HCT116 (cell line): Measurements from ENCODE around the gene TTLL4. TPM values are rescaled to one million over a fixed set of nuclear protein-coding genes. Genes with fewer than 3 reads are reported as not detected.

Source experiments
- ATAC-seq: fragments of 200-7000 bp; cut with Tn5 transposase; 2 replicates; pipeline ENCODE4 v1.9.1; 2020; ENCODE audit warnings: mild to moderate bottlenecking, moderate library complexity
- BruUV-seq: library from RNA; stranded (reverse); fragments of 400-500 nt; replicated peaks from 2 replicates; lab custom pipeline; 2021; lab: Mats Ljungman, UMichigan
- CTCF ChIA-PET: fragments of 300-600 bp; sonication (Branson Sonifier 250); formaldehyde crosslinking; loops from one replicate; lab custom pipeline; 2021; ENCODE audit warnings: antibody characterized with exemption; lab: Charles Lee
- POLR2A ChIA-PET: fragments of 300-600, 350-600 bp; sonication (Branson Sonifier 250); formaldehyde crosslinking; loops from one replicate; lab custom pipeline; 2021; ENCODE audit warnings: antibody characterized with exemption; lab: Charles Lee
- RAD21 ChIA-PET, 2 experiments: fragments of 300-600 bp; sonication (Branson Sonifier 250); formaldehyde crosslinking; loops; one replicate each; lab custom pipeline; 2023; ENCODE audit warnings: low total read pairs in 2 of 2; ENCODE audit not compliant: uncharacterized antibody in 2 of 2, unreplicated experiment in 2 of 2, low non-redundant PET in 1 of 2; lab: Charles Lee
- DNase-seq: peaks from one replicate; pipeline ENCODE4 v3.0.0-alpha.2; 2010; ENCODE audit warnings: low read depth, low spot score
- H2AFZ ChIP-seq: fragments of 200-600 bp; shearing (Covaris generic), sonication (generic); 2 replicates; pipeline ENCODE4 v1.6.1; 2017; ENCODE audit warnings: low read depth, mixed run types, mixed read lengths, antibody characterized with exemption, low read length; ENCODE audit not compliant: poor library complexity, severe bottlenecking
- H3K27ac ChIP-seq: 2 replicates; pipeline ENCODE4 v1.5.1; 2012; ENCODE audit warnings: low read depth, low read length
- H3K27me3 ChIP-seq: fragments of 200-600 bp; sonication (generic); 2 replicates; pipeline ENCODE4 v1.6.1; 2016; ENCODE audit warnings: mixed run types, low read length, mixed read lengths; ENCODE audit not compliant: insufficient read depth
- H3K36me3 ChIP-seq, 2 experiments: fragments of 200-500 bp in 1 of 2; fragments of 200-600 bp in 1 of 2; sonication (Bioruptor generic) in 1 of 2; sonication (generic) in 1 of 2; 2 replicates each; pipeline versions ENCODE4 v1.5.1 to v1.6.1; 2014 to 2016; ENCODE audit warnings: low read length in 2 of 2, inconsistent platforms in 1 of 2, mixed read lengths in 1 of 2, mixed run types in 1 of 2; ENCODE audit not compliant: insufficient read depth in 2 of 2, control insufficient read depth in 1 of 2
- H3K4me1 ChIP-seq, 2 experiments: fragments of 200-600 bp in 1 of 2; sonication (generic) in 1 of 2; 2 replicates each; pipeline versions ENCODE4 v1.5.1 to v1.6.1; 2012 to 2017; ENCODE audit warnings: low read length in 2 of 2, inconsistent platforms in 1 of 2, mild to moderate bottlenecking in 1 of 2, mixed read lengths in 1 of 2, mixed run types in 1 of 2, moderate library complexity in 1 of 2; ENCODE audit not compliant: insufficient read depth in 2 of 2, control insufficient read depth in 1 of 2
- H3K4me2 ChIP-seq: fragments of 200-600 bp; sonication (generic); 2 replicates; pipeline ENCODE4 v1.6.1; 2017; ENCODE audit warnings: mixed run types, low read length, mixed read lengths
- H3K4me3 ChIP-seq, 2 experiments: fragments of 200-600 bp in 1 of 2; sonication (generic) in 1 of 2; replicated peaks in 1 of 2; 2 replicates each; pipeline ENCODE4 v1.5.1; 2011 to 2016; ENCODE audit warnings: low read length in 2 of 2, control low read depth in 1 of 2, low read depth in 1 of 2, mild to moderate bottlenecking in 1 of 2, mixed read lengths in 1 of 2, mixed run types in 1 of 2
- H3K79me2 ChIP-seq: fragments of 200-600 bp; sonication (generic); 2 replicates; pipeline ENCODE4 v1.6.1; 2017; ENCODE audit warnings: mild to moderate bottlenecking, mixed run types, low read length, moderate library complexity, mixed read lengths; ENCODE audit not compliant: insufficient read depth
- H3K9ac ChIP-seq: fragments of 200-600 bp; sonication (generic); 2 replicates; pipeline ENCODE4 v1.6.1; 2016; ENCODE audit warnings: low read length, mixed read lengths
- H3K9me2 ChIP-seq: fragments of 200-600 bp; sonication (generic), shearing (Covaris generic); 2 replicates; pipeline ENCODE4 v1.6.1; 2017; ENCODE audit warnings: mixed run types, mild to moderate bottlenecking, moderate library complexity; ENCODE audit not compliant: insufficient read depth
- H3K9me3 ChIP-seq, 2 experiments: fragments of 200-500 bp in 1 of 2; fragments of 200-600 bp in 1 of 2; sonication (Bioruptor generic) in 1 of 2; sonication (generic) in 1 of 2; 2 replicates each; pipeline ENCODE4 v1.6.1; 2014 to 2017; ENCODE audit warnings: low read length in 2 of 2, mixed read lengths in 2 of 2, inconsistent platforms in 1 of 2, low read depth in 1 of 2, mild to moderate bottlenecking in 1 of 2, mixed run types in 1 of 2, moderate library complexity in 1 of 2; ENCODE audit not compliant: control insufficient read depth in 1 of 2, insufficient read depth in 1 of 2
- H4K20me1 ChIP-seq: fragments of 200-600 bp; sonication (generic), shearing (Covaris generic); 2 replicates; pipeline ENCODE4 v1.6.1; 2017; ENCODE audit warnings: mixed run types, mild to moderate bottlenecking, moderate library complexity; ENCODE audit not compliant: insufficient read depth
- CBX3 ChIP-seq: IDR thresholded peaks from 2 replicates; pipeline ENCODE4 v1.6.1; 2012; ENCODE audit warnings: low read depth
- CEBPB ChIP-seq: IDR thresholded peaks from 2 replicates; pipeline ENCODE4 v1.6.1; 2012; ENCODE audit warnings: low read depth
- CTCF ChIP-seq, 3 experiments: fragments of 200-600 bp in 1 of 3; sonication (generic) in 1 of 3; IDR thresholded peaks in 2 of 3; conservative IDR thresholded peaks in 1 of 3; 2 replicates each; pipeline ENCODE4 v1.5.1; 2012 to 2017; ENCODE audit warnings: low read depth in 2 of 3, low read length in 2 of 3, antibody characterized with exemption in 1 of 3, borderline replicate concordance in 1 of 3, control low read depth in 1 of 3, mild to moderate bottlenecking in 1 of 3, mixed read lengths in 1 of 3, mixed run types in 1 of 3, moderate library complexity in 1 of 3; ENCODE audit not compliant: insufficient read depth in 1 of 3
- EZH2 ChIP-seq: fragments of 200-600 bp; sonication (generic); IDR thresholded peaks from 2 replicates; pipeline ENCODE4 v1.6.1; 2017; ENCODE audit warnings: antibody characterized with exemption, mixed run types
- FOSL1 ChIP-seq: IDR thresholded peaks from 2 replicates; pipeline ENCODE4 v1.6.1; 2012; ENCODE audit warnings: low read depth
- JUND ChIP-seq: IDR thresholded peaks from 2 replicates; pipeline ENCODE4 v1.6.1; 2012
- MAX ChIP-seq: IDR thresholded peaks from 2 replicates; pipeline ENCODE4 v1.6.1; 2012
- POLR2A ChIP-seq: IDR thresholded peaks from 2 replicates; pipeline ENCODE4 v1.7.0; 2011; ENCODE audit warnings: borderline replicate concordance; ENCODE audit not compliant: insufficient read depth, insufficient read length; ENCODE audit errors: extremely low read depth
- POLR2AphosphoS5 ChIP-seq: IDR thresholded peaks from 2 replicates; pipeline ENCODE4 v1.6.1; 2011; ENCODE audit warnings: mild to moderate bottlenecking, low read depth, low read length, moderate library complexity
- RAD21 ChIP-seq: IDR thresholded peaks from 2 replicates; pipeline ENCODE4 v1.6.1; 2012; ENCODE audit warnings: low read depth, mild to moderate bottlenecking
- SP1 ChIP-seq: IDR thresholded peaks from 2 replicates; pipeline ENCODE4 v1.6.1; 2012; ENCODE audit warnings: low read depth
- YY1 ChIP-seq: IDR thresholded peaks from 2 replicates; pipeline ENCODE4 v1.6.1; 2011; ENCODE audit warnings: low read length, low read depth, moderate library complexity, mild to moderate bottlenecking; ENCODE audit not compliant: insufficient replicate concordance; ENCODE audit errors: extremely low read depth
- ZBTB33 ChIP-seq: IDR thresholded peaks from 2 replicates; pipeline ENCODE4 v1.6.1; 2011; ENCODE audit warnings: mild to moderate bottlenecking, low read length, moderate library complexity; ENCODE audit not compliant: insufficient replicate concordance; ENCODE audit errors: extremely low read depth
- ZFX ChIP-seq: fragments of 450-650 bp; IDR thresholded peaks from 2 replicates; pipeline ENCODE4 v1.6.1; 2017
- ZNF274 ChIP-seq: fragments of 200-500 bp; sonication (Bioruptor generic); IDR thresholded peaks from 2 replicates; pipeline ENCODE4 v1.6.1; 2014; ENCODE audit warnings: mild to moderate bottlenecking, low read depth, low read length, inconsistent platforms
- intact Hi-C: fragments of 100-400 bp; cut with micrococcal nuclease; formaldehyde crosslinking; loops from 2 replicates; pipeline ENCODE4 v1.10.0; 2022
- total RNA-seq: library from RNA; stranded (reverse); gene quantifications from one replicate; pipeline ENCODE4 v1.2.1, GENCODE V29; 2021; ENCODE audit not compliant: unreplicated experiment

Gene TTLL4
- total RNA-seq, 1 experiment from 2014 or later, result 53.0 TPM

- RAD21 ChIA-PET, result no interaction called here
- H3K36me3 ChIP-seq, result no peaks in the 10 kb centered on the region; a peak in 1 of 4 replicates
- no peak for DNase-seq
- H3K4me2 ChIP-seq, result no peak overlapping the region
- TF ChIP-seq SP1 (no peak), POLR2A (no peak), FOSL1 (no peak), ZFX (no peak), YY1 (no peak)
- no peak overlapping the region for H3K27ac ChIP-seq
- POLR2A ChIA-PET, result no interaction called here
- CTCF ChIA-PET, result no interaction called here
- H3K4me1 ChIP-seq, result peaks cover 0 to 5% of the 10 kb centered on the region in 2 experiments; a peak in 2 of 4 replicates
- ATAC-seq, result no peak
- no peak overlapping the region for H3K4me3 ChIP-seq
- no peaks in the 10 kb centered on the region for H3K27me3 ChIP-seq
- H3K9me3 ChIP-seq, result peaks cover 3 to 18% of the 10 kb centered on the region in 2 experiments; a peak in 2 of 4 replicates
- no peak overlapping the region for H2AFZ ChIP-seq
- intact Hi-C loops, result no loop called here
- H3K9ac ChIP-seq, result no peak overlapping the region
- no TSS peak for BruUV-seq
- no peaks in the 10 kb centered on the region for H4K20me1 ChIP-seq
- no peaks in the 10 kb centered on the region for H3K79me2 ChIP-seq
- no peaks in the 10 kb centered on the region for H3K9me2 ChIP-seq
Measured at GRCh38 chr2:218773881-218774280, 63.2 kb downstream of the TTLL4 start.

- no peaks in the 10 kb centered on the region for H4K20me1 ChIP-seq
- H3K9me2 ChIP-seq, result no peaks in the 10 kb centered on the region
- no peaks in the 10 kb centered on the region; a peak in 1 of 4 replicates for H3K36me3 ChIP-seq
- no peak overlapping the region for H3K9ac ChIP-seq
- H3K27ac ChIP-seq, result no peak overlapping the region
- CTCF ChIA-PET, result no interaction called here
- H3K27me3 ChIP-seq, result no peaks in the 10 kb centered on the region
- ATAC-seq (no peak), DNase-seq (no peak)
- RAD21 ChIA-PET, result no interaction called here
- no peak overlapping the region for H3K4me3 ChIP-seq
- intact Hi-C loops, result no loop called here
- BruUV-seq, result no TSS peak
- POLR2A ChIA-PET, result interaction anchor here (0.7 kb wide), 1 partner anchor 12 kb away, joined by 3 read pairs; no protein-coding TSS in a partner anchor
- H3K79me2 ChIP-seq, result no peaks in the 10 kb centered on the region
- no peak overlapping the region for H2AFZ ChIP-seq
- H3K9me3 ChIP-seq, result peaks cover 3 to 18% of the 10 kb centered on the region in 2 experiments; a peak in 2 of 4 replicates
- H3K4me2 ChIP-seq, result no peak overlapping the region
- H3K4me1 ChIP-seq, result peaks cover 0 to 5% of the 10 kb centered on the region in 2 experiments; a peak in 2 of 4 replicates
- TF ChIP-seq CEBPB (no peak), MAX (no peak), RAD21 (no peak), CTCF (IDR thresholded peaks at IDR 0.05 in 2 of 3, conservative IDR thresholded peaks at IDR 0.05 in 1 of 3; ENCODE audit: borderline replicate concordance in 1 of 3, insufficient read depth in 1 of 3, low read depth in 2 of 3, low read length in 2 of 3) (no peak), YY1 (no peak), POLR2AphosphoS5 (no peak), EZH2 (no peak), JUND (no peak), ZBTB33 (no peak), POLR2A (no peak), CBX3 (no peak), ZNF274 (no peak)
Measured at GRCh38 chr2:218776488-218776887, 65.9 kb downstream of the TTLL4 start.
